NCI-H2171 (cell line): ENCODE results near the gene TMPRSS9.
"Not testable (repeated sequence)": the region's sequence is repeated elsewhere in the genome, so short reads cannot be mapped to it uniquely, and the experiment has no call there.

Experiments used
- DNase-seq: peaks from one replicate; lab custom pipeline; 2025; lab: John Stamatoyannopoulos, UW

TMPRSS9 gene

DNA sequence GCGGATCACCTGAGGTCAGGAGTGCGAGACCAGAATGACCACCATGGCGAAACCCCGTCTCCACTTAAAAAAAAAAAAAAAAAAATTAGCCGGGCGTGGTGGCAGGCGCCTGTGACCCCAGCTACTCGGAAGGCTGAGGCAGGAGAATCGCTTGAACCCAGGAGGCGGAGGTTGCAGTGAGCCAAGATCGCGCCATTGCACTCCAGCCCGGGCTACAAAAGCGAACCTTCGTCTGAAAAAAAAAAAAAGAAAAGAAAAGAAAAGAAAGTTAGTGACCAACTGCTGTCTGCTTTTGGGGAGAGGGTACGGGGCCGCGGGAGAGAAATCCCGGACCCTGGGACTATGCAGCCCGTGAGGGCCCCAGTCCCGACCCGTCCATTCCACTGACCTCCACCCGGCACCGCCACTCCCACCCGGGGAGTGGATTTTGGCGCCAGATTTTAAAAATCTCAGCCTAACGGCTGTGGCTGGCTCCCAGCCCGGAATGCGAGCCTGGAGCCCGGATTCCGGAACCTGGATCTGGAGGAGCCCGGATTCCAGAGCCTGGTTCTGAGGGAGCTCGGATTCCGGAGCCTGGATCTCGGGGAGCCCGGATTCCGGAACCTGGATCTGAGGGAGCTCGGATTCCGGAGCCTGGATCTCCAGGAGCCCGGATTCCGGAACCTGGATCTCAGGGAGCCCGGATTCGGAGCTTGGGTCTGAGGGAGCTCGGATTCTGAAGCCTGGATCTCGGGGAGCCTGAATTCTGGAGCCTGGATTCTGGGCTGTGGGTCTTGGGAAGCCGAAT is 102.8 kb downstream of the TMPRSS9 start:
- peak; percentile 76 for DNase-seq

DNA sequence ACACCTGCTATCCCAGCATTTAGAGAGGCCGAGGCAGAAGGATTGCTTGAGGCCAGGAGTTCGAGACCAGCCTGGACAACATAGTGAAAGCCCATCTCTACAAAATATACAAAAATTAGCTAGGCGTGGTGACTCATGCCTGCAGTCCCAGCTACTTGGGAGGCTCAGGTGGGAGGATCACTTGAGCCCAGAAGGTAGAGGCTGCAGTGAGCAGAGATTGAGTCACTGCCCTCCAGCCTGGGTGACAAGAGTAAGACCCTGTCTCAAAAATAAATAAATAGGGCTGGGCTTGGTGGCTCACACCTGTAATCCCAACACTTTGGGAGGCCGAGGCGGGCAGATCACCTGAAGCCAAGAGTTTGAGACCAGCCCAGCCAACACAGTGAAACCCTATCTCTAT is 103.6 kb downstream of the TMPRSS9 start:
- not testable (repeated sequence) for DNase-seq

DNA sequence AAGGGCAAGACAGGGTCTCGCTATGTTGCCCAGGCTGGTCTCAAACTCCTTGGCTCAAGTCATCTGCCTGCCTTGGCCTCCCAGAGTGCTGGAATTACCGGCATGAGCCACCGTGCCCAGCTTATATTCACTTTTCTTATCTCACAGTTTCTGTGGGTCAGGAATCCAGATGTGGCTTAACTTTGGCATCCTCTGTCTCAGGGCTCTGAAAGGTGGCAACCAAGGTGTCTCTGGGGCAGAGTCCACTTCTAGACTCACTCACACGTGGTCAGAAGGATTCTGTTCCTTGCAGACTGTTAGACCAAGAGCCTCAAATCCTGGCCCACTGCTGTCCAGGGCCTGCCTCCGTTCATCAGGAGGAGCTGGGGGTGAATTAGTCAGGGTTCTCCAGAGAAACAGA is 104.3 kb downstream of the TMPRSS9 start:
- no peak for DNase-seq

DNA sequence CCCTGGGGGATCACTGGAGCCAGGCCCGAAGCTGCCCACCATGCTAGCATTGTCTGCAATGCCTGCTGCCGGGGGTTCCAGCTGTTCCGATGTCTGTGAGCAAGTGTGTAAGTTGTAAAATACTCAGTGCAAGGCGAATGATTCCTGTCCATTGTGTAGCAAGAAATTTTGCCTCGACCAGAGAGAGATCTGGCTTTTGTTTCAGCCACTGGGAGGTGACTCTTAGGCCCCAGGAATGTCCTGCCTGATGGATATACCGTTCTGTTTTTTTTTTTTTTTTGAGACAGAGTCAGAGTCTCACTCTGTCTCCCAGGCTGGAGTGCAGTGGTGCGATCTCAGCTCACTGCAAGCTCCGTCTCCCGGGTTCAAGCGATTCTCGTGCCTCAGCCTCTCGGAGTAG is 108.5 kb downstream of the TMPRSS9 start:
- DNase-seq, result no peak

DNA sequence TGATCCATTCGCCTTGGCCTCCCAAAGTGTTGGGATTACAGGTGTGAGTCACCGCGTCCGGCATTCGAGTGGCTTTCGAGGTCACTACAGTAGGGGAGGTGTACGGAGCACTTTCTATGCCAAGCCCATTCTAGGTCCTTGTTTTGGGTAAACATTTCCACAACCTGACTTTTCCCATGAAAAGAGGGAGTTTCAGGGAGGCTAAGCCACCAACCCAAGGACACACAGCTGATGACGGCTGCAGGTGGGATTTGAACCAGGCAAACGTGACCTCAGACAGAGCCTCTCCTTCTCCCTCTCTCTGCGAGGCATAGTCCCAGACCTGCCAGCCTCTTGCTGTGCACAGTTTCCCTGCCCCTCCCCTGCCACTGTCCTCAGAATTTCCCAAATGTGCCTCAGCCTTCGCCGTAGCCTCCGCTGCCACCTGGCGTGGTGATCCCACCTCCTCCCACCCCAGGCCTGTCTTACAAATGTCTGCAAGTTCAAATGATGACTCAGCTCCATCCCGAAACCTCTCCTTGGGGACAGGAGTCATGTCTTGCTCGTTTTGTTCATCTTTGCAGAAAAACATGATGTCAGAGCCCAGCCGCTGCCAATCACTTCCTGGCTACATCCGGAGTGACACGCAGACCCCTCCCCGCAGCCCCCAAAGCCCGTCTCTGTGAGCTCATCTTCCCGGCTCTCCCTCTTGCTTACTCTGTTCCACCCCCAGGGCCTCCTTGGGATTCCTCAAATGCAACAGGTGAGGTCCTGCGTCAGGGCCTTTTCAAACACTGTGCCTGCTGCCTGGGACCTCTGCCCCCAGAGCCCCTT is 109.2 kb downstream of the TMPRSS9 start:
- DNase-seq, result peak; percentile 63

DNA sequence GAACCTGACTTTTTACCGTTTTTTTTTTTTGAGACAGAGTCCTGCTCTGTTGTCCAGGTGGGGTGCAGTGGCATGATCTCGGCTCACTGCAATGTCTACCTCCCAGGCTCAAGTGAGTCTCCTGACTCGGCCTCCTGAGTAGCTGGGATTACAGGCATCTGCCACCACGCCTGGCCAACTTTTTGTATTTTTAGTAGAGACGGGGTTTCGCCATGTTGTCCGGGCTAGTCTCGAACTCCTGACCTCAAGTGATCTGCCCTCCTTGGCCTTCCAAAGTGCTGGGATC is 109.8 kb downstream of the TMPRSS9 start:
- DNase-seq, result not testable (repeated sequence)

DNA sequence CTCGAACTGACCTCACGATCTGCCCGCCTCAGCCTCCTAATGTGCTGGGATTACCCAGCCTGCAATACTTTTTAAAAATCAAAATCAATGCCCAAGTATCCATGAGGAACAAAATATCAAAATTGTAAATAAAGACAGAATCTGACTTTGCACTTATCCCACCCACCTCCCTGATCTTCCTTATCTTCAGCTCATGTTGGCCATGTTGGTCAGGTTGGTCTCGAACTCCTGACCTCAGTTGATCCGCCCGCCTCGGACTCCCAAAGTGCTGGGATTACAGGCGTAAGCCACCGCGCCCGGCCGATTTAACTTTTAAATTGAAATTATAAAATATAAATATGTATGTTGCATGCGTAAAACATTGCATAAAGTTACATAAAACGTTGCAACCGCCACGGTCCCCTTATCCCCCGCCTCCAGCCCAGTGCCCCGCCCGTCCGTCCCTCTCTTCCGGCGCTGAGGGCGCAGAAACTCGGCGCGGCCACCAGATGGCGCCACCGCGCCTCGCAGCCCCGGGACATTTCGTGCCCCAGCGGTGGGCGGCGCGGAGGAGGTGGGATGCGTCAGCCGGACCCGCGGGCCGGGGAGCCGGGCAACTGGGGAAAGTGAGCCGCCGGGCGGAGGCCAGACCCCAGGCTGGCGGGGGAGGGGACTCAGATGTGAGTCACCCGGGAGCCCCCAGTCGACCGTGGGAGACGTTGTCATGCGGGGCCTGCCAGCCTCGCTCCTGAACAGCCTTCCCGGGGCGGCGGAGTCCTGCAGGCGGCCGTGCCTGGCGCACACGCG is 114.4 kb downstream of the TMPRSS9 start:
- DNase-seq, result peak; percentile 69

DNA sequence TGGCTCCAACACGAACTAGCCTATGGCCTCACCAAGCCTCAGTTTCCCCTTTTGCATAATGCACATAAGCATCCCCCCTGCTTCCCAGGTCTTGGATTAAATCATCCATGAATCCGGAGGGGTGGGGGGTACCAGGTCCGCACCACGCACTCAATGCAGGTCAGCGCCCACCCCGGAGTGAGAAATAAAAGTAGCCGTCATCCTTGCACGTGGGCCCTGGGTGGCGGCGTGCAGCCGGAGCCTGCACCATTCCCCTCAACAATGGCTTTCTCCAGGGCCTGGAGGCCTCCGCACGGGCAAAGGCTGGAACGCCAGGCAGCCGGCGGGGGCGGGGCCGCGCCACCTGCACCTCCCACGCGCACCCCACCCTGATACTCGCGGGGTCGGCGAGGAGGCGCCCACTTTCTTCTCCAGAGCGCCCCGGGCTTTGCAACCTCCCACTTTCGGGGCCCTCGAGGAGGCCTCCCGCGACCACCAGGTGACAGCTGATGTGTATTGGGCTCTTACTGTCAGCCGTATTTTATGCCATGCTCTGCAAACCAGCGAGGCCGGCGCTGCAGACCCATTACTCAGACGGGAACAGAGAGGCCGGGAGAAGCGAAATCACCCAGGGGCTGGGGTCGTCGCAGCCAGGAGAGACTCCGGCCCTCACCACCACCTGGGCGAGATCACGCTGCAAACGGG is 115.1 kb downstream of the TMPRSS9 start:
- DNase-seq, result no peak
